H1 (cell line): ENCODE results near the gene MTMR2. TPM values are rescaled to one million over a fixed set of nuclear protein-coding genes. Genes with fewer than 3 reads are reported as not detected.

Experiments used
- ASH2L ChIP-seq: fragments of 200-600, 300-600 bp; sonication (generic); IDR thresholded peaks from one replicate; pipeline ENCODE4 v1.7.1; 2017; ENCODE audit warnings: low read length
- RBBP5 ChIP-seq: IDR thresholded peaks from 2 replicates; pipeline ENCODE4 v1.7.1; 2012; ENCODE audit warnings: low read depth, mild to moderate bottlenecking, inconsistent platforms, low read length, moderate library complexity, borderline replicate concordance
- RFX5 ChIP-seq: IDR thresholded peaks from 2 replicates; pipeline ENCODE4 v1.6.1; 2011; ENCODE audit warnings: low read depth, low read length, improper control_type of control experiment, borderline replicate concordance
- SIN3A ChIP-seq, 2 experiments: IDR thresholded peaks in 1 of 2; conservative IDR thresholded peaks in 1 of 2; 2 replicates each; pipeline ENCODE4 v1.6.1; 2011 to 2012; ENCODE audit warnings: low read length in 2 of 2, improper control_type of control experiment in 1 of 2, low read depth in 1 of 2, mild to moderate bottlenecking in 1 of 2
- USF2 ChIP-seq: IDR thresholded peaks from 2 replicates; pipeline ENCODE4 v1.6.1; 2011; ENCODE audit warnings: low read length, improper control_type of control experiment
- polyA plus RNA-seq, 7 experiments: library from polyadenylated mRNA; depleted of rRNA in 3 of 7; stranded (reverse) in 5 of 7; unstranded in 2 of 7; fragments of >200 nt in 5 of 7; fragments of 200-250 nt in 2 of 7; gene quantifications; 1 replicate in 5 of 7; 2 replicates in 1 of 7; 4 replicates in 1 of 7; pipeline versions ENCODE4 v1.2.1 to v1.2.3, GENCODE V29; 2011 to 2013; ENCODE audit warnings: missing spikeins in 2 of 7, mixed read lengths in 2 of 7
- total RNA-seq: library from RNA; stranded (reverse); fragmentation: NEBNext Ultra II Directional; extraction: Animal tissue kit (Norgen Biotek cat#: 25700); gene quantifications from 2 replicates; pipeline ENCODE4 v1.2.1, GENCODE V29; 2021

MTMR2 gene
- total and polyA plus RNA-seq, 2 of the 8 experiments (the other 6 are each of a cell fraction or from before 2014, with no cell fraction given) = 16.7 to 52.9 TPM

DNA sequence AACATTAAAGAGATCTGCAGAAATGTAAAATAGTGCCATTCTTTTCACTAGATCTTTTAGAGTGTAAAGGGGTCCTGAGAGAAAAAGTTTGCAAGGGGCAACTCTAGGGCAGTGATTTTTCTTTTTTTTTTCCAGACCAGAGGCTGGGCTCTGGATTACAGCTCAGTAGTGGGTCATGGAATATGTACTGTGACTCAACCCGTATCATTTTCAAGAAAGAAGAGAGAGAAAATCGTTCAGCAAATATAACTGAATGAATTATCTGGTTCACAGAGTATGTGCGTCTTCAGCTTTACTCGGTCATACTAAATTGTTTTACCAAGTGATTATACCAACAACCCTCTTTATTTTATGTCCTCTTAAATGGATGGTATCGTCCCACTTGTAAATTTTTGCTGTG, 129.8 kb downstream of the MTMR2 start (continued):
- TF ChIP-seq ASH2L (no peak), USF2 (no peak), RBBP5 (no peak), SIN3A (conservative IDR thresholded peaks at IDR 0.05 in 1 of 2, IDR thresholded peaks at IDR 0.05 in 1 of 2; ENCODE audit: low read depth in 1 of 2, low read length in 2 of 2) (no peak), RFX5 (no peak)
